H1 (cell line): ENCODE measurements around the gene CNOT8. TPM values are rescaled to one million over a fixed set of nuclear protein-coding genes. Genes with fewer than 3 reads are reported as not detected.

Experiments used
- CTCF ChIA-PET: fragments of 300-600 bp; sonication (Branson Sonifier 250); formaldehyde crosslinking; loops from one replicate; lab custom pipeline; 2021; ENCODE audit not compliant: partially characterized antibody; lab: Charles Lee
- POLR2A ChIA-PET: fragments of 300-600 bp; sonication (Branson Sonifier 250); formaldehyde crosslinking; loops from one replicate; lab custom pipeline; 2021; ENCODE audit warnings: inconsistent platforms; ENCODE audit not compliant: partially characterized antibody; lab: Charles Lee
- DNase-seq, 2 experiments: peaks; one replicate each; pipeline versions ENCODE4 v3.0.0 to v3.0.0-alpha.2; 2010 to 2022; ENCODE audit warnings: low spot score in 2 of 2, low read depth in 1 of 2, mixed read lengths in 1 of 2
- FAIRE-seq: peaks from 2 replicates; lab custom pipeline; 2011; peaks lifted over from hg19 to GRCh38; lab: Jason Lieb, UNC
- H2AFZ ChIP-seq: 2 replicates; pipeline ENCODE4 v1.8.1; 2012; ENCODE audit warnings: low read length, inconsistent platforms
- H2AK5ac ChIP-seq: 2 replicates; pipeline ENCODE4 v1.6.1; 2013; ENCODE audit warnings: low read depth, low read length
- H2BK120ac ChIP-seq: replicated peaks from 2 replicates; pipeline ENCODE3; 2013; ENCODE audit warnings: low read depth, low read length, inconsistent platforms
- H2BK12ac ChIP-seq: 2 replicates; pipeline ENCODE4 v1.6.1; 2013; ENCODE audit warnings: low read depth, low read length
- H2BK15ac ChIP-seq: 2 replicates; pipeline ENCODE4 v1.6.1; 2013; ENCODE audit warnings: low read length
- H2BK20ac ChIP-seq: 2 replicates; pipeline ENCODE4 v1.6.1; 2013; ENCODE audit warnings: low read length
- H2BK5ac ChIP-seq: 2 replicates; pipeline ENCODE4 v1.6.1; 2013; ENCODE audit warnings: low read depth, low read length
- H3K14ac ChIP-seq: 2 replicates; pipeline ENCODE4 v1.6.1; 2013; ENCODE audit warnings: inconsistent platforms; ENCODE audit not compliant: insufficient read length
- H3K18ac ChIP-seq: 2 replicates; pipeline ENCODE4 v1.6.1; 2013; ENCODE audit warnings: low read length; ENCODE audit errors: extremely low read depth
- H3K23ac ChIP-seq: 2 replicates; pipeline ENCODE4 v1.6.1; 2013; ENCODE audit warnings: inconsistent platforms; ENCODE audit not compliant: insufficient read length
- H3K23me2 ChIP-seq: 2 replicates; pipeline ENCODE4 v1.6.1; 2013; ENCODE audit warnings: low read depth, low read length
- H3K27ac ChIP-seq: 2 replicates; pipeline ENCODE4 v1.6.1; 2011; ENCODE audit warnings: low read depth, low read length, inconsistent platforms
- H3K27me3 ChIP-seq, 4 experiments: replicated peaks in 1 of 4; 1 replicate in 1 of 4; 2 replicates in 3 of 4; pipeline versions ENCODE4 v1.6.1 to v1.8.1; 2011 to 2013; ENCODE audit warnings: low read length in 3 of 4, mild to moderate bottlenecking in 3 of 4, inconsistent platforms in 2 of 4, mixed read lengths in 2 of 4, moderate library complexity in 1 of 4; ENCODE audit not compliant: control insufficient read depth in 3 of 4, insufficient read depth in 3 of 4; ENCODE audit errors: extremely low read depth in 1 of 4
- H3K36me3 ChIP-seq, 4 experiments: 2 replicates each; pipeline versions ENCODE4 v1.6.1 to v1.8.1; 2011 to 2013; ENCODE audit warnings: mild to moderate bottlenecking in 4 of 4, low read length in 3 of 4, moderate library complexity in 2 of 4, control low read depth in 1 of 4, inconsistent platforms in 1 of 4; ENCODE audit not compliant: insufficient read depth in 4 of 4, control insufficient read depth in 2 of 4
- H3K4ac ChIP-seq: replicated peaks from 2 replicates; pipeline ENCODE3; 2013; ENCODE audit warnings: low read length, low read depth, mixed read lengths, inconsistent platforms; ENCODE audit not compliant: insufficient read length
- H3K4me1 ChIP-seq, 4 experiments: replicated peaks in 1 of 4; 1 replicate in 1 of 4; 2 replicates in 3 of 4; pipeline versions ENCODE4 v1.6.1 to v1.8.1; 2011 to 2013; ENCODE audit warnings: low read length in 3 of 4, inconsistent platforms in 2 of 4, mixed read lengths in 1 of 4; ENCODE audit not compliant: insufficient read depth in 4 of 4, control insufficient read depth in 3 of 4
- H3K4me2 ChIP-seq, 2 experiments: 2 replicates each; pipeline versions ENCODE4 v1.6.1 to v1.8.1; 2011 to 2013; ENCODE audit warnings: low read depth in 2 of 2, low read length in 2 of 2, control low read depth in 1 of 2, inconsistent platforms in 1 of 2, mild to moderate bottlenecking in 1 of 2; ENCODE audit not compliant: insufficient read depth in 1 of 2
- H3K4me3 ChIP-seq, 4 experiments: fragments of 200-600, 300-600 bp in 1 of 4; sonication (generic), shearing (Covaris generic), sonication (Bioruptor Twin) in 1 of 4; 2 replicates each; pipeline versions ENCODE4 v1.5.1 to v1.8.1; 2011 to 2016; ENCODE audit warnings: low read length in 4 of 4, low read depth in 3 of 4, control low read depth in 2 of 4, inconsistent platforms in 2 of 4, mild to moderate bottlenecking in 2 of 4, mixed read lengths in 1 of 4, moderate library complexity in 1 of 4; ENCODE audit not compliant: insufficient read depth in 2 of 4; ENCODE audit errors: extremely low read depth in 1 of 4
- H3K56ac ChIP-seq: replicated peaks from 2 replicates; pipeline ENCODE3; 2013; ENCODE audit warnings: low read depth, mild to moderate bottlenecking, mixed read lengths, low read length, inconsistent platforms; ENCODE audit not compliant: insufficient read length
- H3K79me1 ChIP-seq: 2 replicates; pipeline ENCODE4 v1.6.1; 2013; ENCODE audit warnings: low read depth, low read length, control low read depth
- H3K79me2 ChIP-seq, 2 experiments: 2 replicates each; pipeline versions ENCODE4 v1.6.1 to v1.8.1; 2012 to 2013; ENCODE audit warnings: low read length in 2 of 2, mild to moderate bottlenecking in 2 of 2, inconsistent platforms in 1 of 2; ENCODE audit not compliant: insufficient read depth in 2 of 2, control insufficient read depth in 1 of 2
- H3K9ac ChIP-seq, 4 experiments: replicated peaks in 1 of 4; 1 replicate in 1 of 4; 2 replicates in 3 of 4; pipeline versions ENCODE4 v1.6.1 to v1.8.1; 2011 to 2013; ENCODE audit warnings: low read depth in 3 of 4, low read length in 3 of 4, control low read depth in 2 of 4, mild to moderate bottlenecking in 2 of 4, moderate library complexity in 2 of 4, inconsistent platforms in 1 of 4; ENCODE audit errors: extremely low read depth in 1 of 4
- H3K9me3 ChIP-seq, 2 experiments: 2 replicates each; pipeline versions ENCODE4 v1.6.1 to v1.8.1; 2012 to 2013; ENCODE audit warnings: mild to moderate bottlenecking in 2 of 2, moderate library complexity in 2 of 2, control low read depth in 1 of 2, inconsistent platforms in 1 of 2, low read depth in 1 of 2, low read length in 1 of 2, mixed read lengths in 1 of 2; ENCODE audit not compliant: insufficient read depth in 2 of 2
- H4K20me1 ChIP-seq, 2 experiments: replicated peaks in 1 of 2; 2 replicates each; pipeline versions ENCODE3 to v1.8.1; 2011 to 2013; ENCODE audit warnings: inconsistent platforms in 2 of 2, low read length in 2 of 2, mild to moderate bottlenecking in 1 of 2; ENCODE audit not compliant: insufficient read depth in 2 of 2, control insufficient read depth in 1 of 2
- H4K5ac ChIP-seq: 2 replicates; pipeline ENCODE4 v1.6.1; 2013; ENCODE audit warnings: low read length, low read depth, mixed read lengths, inconsistent platforms; ENCODE audit not compliant: insufficient read length
- H4K8ac ChIP-seq: 2 replicates; pipeline ENCODE4 v1.8.0; 2013; ENCODE audit warnings: mild to moderate bottlenecking, moderate library complexity, low read length, inconsistent platforms; ENCODE audit not compliant: insufficient read depth; ENCODE audit errors: extremely low read depth
- H4K91ac ChIP-seq: replicated peaks from 2 replicates; pipeline ENCODE3; 2013; ENCODE audit warnings: low read length, mixed read lengths, inconsistent platforms; ENCODE audit not compliant: insufficient read length
- POLR2A ChIP-seq, 2 experiments: IDR thresholded peaks; 1 replicate in 1 of 2; 2 replicates in 1 of 2; pipeline ENCODE4 v1.6.1; 2011; ENCODE audit warnings: low read depth in 2 of 2, low read length in 2 of 2, mild to moderate bottlenecking in 2 of 2; ENCODE audit errors: control extremely low read depth in 1 of 2
- RXRA ChIP-seq: IDR thresholded peaks from 2 replicates; pipeline ENCODE4 v1.6.1; 2011; ENCODE audit warnings: low read depth, mild to moderate bottlenecking, low read length, moderate library complexity; ENCODE audit not compliant: insufficient read depth
- SP1 ChIP-seq: IDR thresholded peaks from 2 replicates; pipeline ENCODE4 v1.6.1; 2011; ENCODE audit warnings: low read depth, low read length
- SRF ChIP-seq: IDR thresholded peaks from 2 replicates; pipeline ENCODE4 v1.6.1; 2011; ENCODE audit warnings: mild to moderate bottlenecking, low read depth, low read length, moderate library complexity
- TAF7 ChIP-seq: optimal IDR thresholded peaks from 2 replicates; pipeline ENCODE3; 2011; ENCODE audit warnings: low read depth, mild to moderate bottlenecking, inconsistent platforms, low read length, moderate library complexity, borderline replicate concordance
- WGBS, 2 experiments: shearing (Covaris generic) in 1 of 2; methylation state at CpG; one replicate each; pipeline versions ENCODE4 v1.1.6 to v1.1.7; 2013 to 2015; ENCODE audit warnings: low lambda C conversion rate in 2 of 2, mixed read lengths in 2 of 2, inconsistent platforms in 1 of 2, low coverage in 1 of 2, missing lambda C conversion rate in 1 of 2; ENCODE audit not compliant: insufficient replicate concordance in 2 of 2, insufficient coverage in 1 of 2, insufficient read length in 1 of 2; ENCODE audit errors: extremely low coverage in 1 of 2, missing lambda C conversion rate in 1 of 2; 5-methylcytosine and 5-hydroxymethylcytosine counted together
- polyA plus RNA-seq, 7 experiments: library from polyadenylated mRNA; depleted of rRNA in 3 of 7; stranded (reverse) in 5 of 7; unstranded in 2 of 7; fragments of >200 nt in 5 of 7; fragments of 200-250 nt in 2 of 7; gene quantifications; 1 replicate in 5 of 7; 2 replicates in 1 of 7; 4 replicates in 1 of 7; pipeline versions ENCODE4 v1.2.1 to v1.2.3, GENCODE V29; 2011 to 2013; ENCODE audit warnings: missing spikeins in 2 of 7, mixed read lengths in 2 of 7
- total RNA-seq: library from RNA; stranded (reverse); fragmentation: NEBNext Ultra II Directional; extraction: Animal tissue kit (Norgen Biotek cat#: 25700); gene quantifications from 2 replicates; pipeline ENCODE4 v1.2.1, GENCODE V29; 2021

CNOT8 gene
- total and polyA plus RNA-seq, 2 of the 8 experiments (the other 6 are each of a cell fraction or from before 2014, with no cell fraction given) = 36.4 to 62.9 TPM

DNA sequence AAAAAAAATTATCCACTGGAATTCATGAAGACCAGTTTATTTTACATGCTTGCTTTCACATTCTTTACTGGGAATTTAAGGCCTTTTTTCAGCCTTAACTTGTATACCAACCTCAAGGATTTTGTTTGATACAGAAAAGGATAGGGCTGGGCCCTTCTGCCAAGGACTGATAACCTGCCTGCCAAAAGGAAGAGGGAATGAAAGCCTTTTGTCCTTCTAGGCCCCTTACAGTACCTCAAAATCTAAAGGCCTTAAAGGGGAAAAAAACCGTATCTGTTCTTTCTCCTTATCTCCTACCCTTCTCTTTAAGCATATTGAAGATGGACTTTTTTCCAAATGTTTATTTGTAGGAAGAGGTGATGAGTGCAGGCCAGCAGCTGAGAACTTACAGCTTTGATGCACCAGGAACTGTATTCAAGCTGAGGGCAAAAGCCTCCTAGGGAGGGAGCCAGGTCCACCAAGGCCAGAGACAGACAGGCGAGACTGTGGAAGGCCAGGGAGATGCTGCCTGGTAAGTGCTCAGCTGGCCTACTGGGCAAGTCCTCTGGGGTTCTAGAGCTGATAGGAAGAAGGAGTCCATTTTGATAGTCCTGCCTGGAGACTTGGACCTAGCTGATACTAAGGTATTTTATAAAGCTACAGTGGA lies 39.8 kb upstream of the CNOT8 start:
- Histone ChIP-seq H3K9me3 (no peaks in the 10 kb centered on the region), H4K20me1 (peaks cover 1 to 14% of the 10 kb centered on the region in 2 experiments), H3K27ac (no peak overlapping the region), H3K4me1 (peaks cover 0 to 2% (median 0%) of the 10 kb centered on the region in 4 experiments; a peak in 1 of 7 replicates), H3K9ac (no peak overlapping the region), H4K8ac (no peak overlapping the region), H3K4ac (no peak overlapping the region), H2BK5ac (no peak overlapping the region), H3K79me2 (no peaks in the 10 kb centered on the region), H3K79me1 (peaks cover 5% of the 10 kb centered on the region), H2BK12ac (no peak overlapping the region), H3K23ac (no peak overlapping the region), H3K27me3 (no peaks in the 10 kb centered on the region), H3K4me3 (no peak overlapping the region), H3K4me2 (no peak overlapping the region), H3K14ac (no peak overlapping the region), H3K18ac (no peak overlapping the region), H3K36me3 (peaks cover 7 to 70% (median 33%) of the 10 kb centered on the region in 4 experiments), H2AFZ (no peak overlapping the region), H4K5ac (no peak overlapping the region), H4K91ac (no peak overlapping the region), H2BK15ac (no peak overlapping the region), H3K56ac (no peak overlapping the region), H2BK120ac (no peak overlapping the region), H3K23me2 (no peaks in the 10 kb centered on the region), H2BK20ac (no peak overlapping the region), H2AK5ac (no peak overlapping the region)
- FAIRE-seq (no peak), DNase-seq (no peak)
- POLR2A ChIA-PET = interaction anchor here (1.3 to 2.5 kb wide), 5 partner anchors 11 to 28 kb away, joined by 3 to 10 read pairs (median 5); no protein-coding TSS in a partner anchor
- WGBS, 2 experiments = 97% methylated on average over 2 of the region's 2 CpGs; no CpG with 5 or more reads in 1 of the 2 experiments
- CTCF ChIA-PET = interaction anchor here (0.7 to 1.2 kb wide), 4 partner anchors 17 to 187 kb away, joined by 3 to 6 read pairs (median 4); no protein-coding TSS in a partner anchor
- peak in 1 of 2 experiments; percentile 30; a peak in 1 of 3 replicates for TF ChIP-seq POLR2A (IDR thresholded peaks at IDR 0.05; ENCODE audit: control extremely low read depth in 1 of 2, low read depth in 2 of 2, low read length in 2 of 2)
- TF ChIP-seq RXRA = no peak
- no peak for TF ChIP-seq SP1
- TF ChIP-seq SRF = no peak
- no peak for TF ChIP-seq TAF7
